HepG2 (cell line): ENCODE results near the gene TTLL4. TPM values are rescaled to one million over a fixed set of nuclear protein-coding genes. Genes with fewer than 3 reads are reported as not detected.
A peak's percentile ranks its signal among the peaks of the same experiment; 100 is the strongest.

Source experiments
- DMTF1 ChIP-seq: sonication (generic); formaldehyde crosslinking; IDR thresholded peaks from 2 replicates; pipeline ENCODE4 v1.4.0; 2020; ENCODE audit warnings: mild to moderate bottlenecking, missing genetic modification reagents
- KAT8 ChIP-seq: IDR thresholded peaks from 2 replicates; pipeline ENCODE4 v1.6.1; 2016; ENCODE audit warnings: missing genetic modification reagents, missing compliant biosample characterization
- NFKB2 ChIP-seq: sonication (generic); formaldehyde crosslinking; IDR thresholded peaks from 2 replicates; pipeline ENCODE4 v1.4.0; 2020; ENCODE audit warnings: missing genetic modification reagents, borderline replicate concordance
- PAX8 ChIP-seq: sonication (generic); formaldehyde crosslinking; IDR thresholded peaks from 2 replicates; pipeline ENCODE4 v1.8.0; 2022; ENCODE audit warnings: mild to moderate bottlenecking, missing genetic modification reagents, borderline replicate concordance
- PHF20 ChIP-seq: sonication (generic); formaldehyde crosslinking; IDR thresholded peaks from 2 replicates; pipeline ENCODE4 v1.5.0; 2020; ENCODE audit warnings: mild to moderate bottlenecking, missing genetic modification reagents
- RFXAP ChIP-seq: sonication (generic); formaldehyde crosslinking; IDR thresholded peaks from 2 replicates; pipeline ENCODE4 v1.4.0; 2020; ENCODE audit warnings: missing genetic modification reagents, borderline replicate concordance
- SALL2 ChIP-seq: sonication (generic); formaldehyde crosslinking; IDR thresholded peaks from 2 replicates; pipeline ENCODE4 v1.8.1; 2023; ENCODE audit warnings: mild to moderate bottlenecking, missing genetic modification reagents, inconsistent platforms
- SOX5 ChIP-seq: IDR thresholded peaks from 2 replicates; pipeline ENCODE4 v1.6.1; 2016; ENCODE audit warnings: borderline replicate concordance
- SPEN ChIP-seq: sonication (generic); formaldehyde crosslinking; IDR thresholded peaks from 2 replicates; pipeline ENCODE4 v1.5.1; 2020; ENCODE audit warnings: low read depth, mild to moderate bottlenecking, missing genetic modification reagents
- ZNF30 ChIP-seq: sonication (generic); formaldehyde crosslinking; IDR thresholded peaks from 2 replicates; pipeline ENCODE4 v1.5.0; 2020; ENCODE audit warnings: mild to moderate bottlenecking, missing genetic modification reagents
- ZNF646 ChIP-seq: sonication (generic); formaldehyde crosslinking; IDR thresholded peaks from 2 replicates; pipeline ENCODE4 v1.9.0; 2021; ENCODE audit warnings: mild to moderate bottlenecking, missing genetic modification reagents
- polyA plus RNA-seq, 8 experiments: library from polyadenylated mRNA; depleted of rRNA in 3 of 8; stranded (reverse) in 7 of 8; unstranded in 1 of 8; fragments of >200 nt; fragmentation: Illumina TruSeq in 4 of 8; extraction: Trizol in 4 of 8; gene quantifications; 2 replicates each; pipeline versions ENCODE4 v1.2.1 to v1.2.3, GENCODE V29; 2011 to 2016; ENCODE audit warnings: low read depth in 4 of 8, missing spikeins in 1 of 8, mixed read lengths in 1 of 8; ENCODE audit not compliant: insufficient read depth in 1 of 8
- total RNA-seq, 5 experiments: library from RNA; depleted of rRNA; stranded (reverse); fragments of >200 nt; fragmentation: Illumina TruSeq; extraction: Trizol; gene quantifications; 2 replicates each; pipeline ENCODE4 v1.2.3, GENCODE V29; 2016; ENCODE audit warnings: low read depth in 1 of 5
- TF ChIP-seq, protein P1 (sequence below): sonication (generic); formaldehyde crosslinking; IDR thresholded peaks from 2 replicates; pipeline ENCODE4 v1.4.0; 2020; ENCODE audit warnings: missing genetic modification reagents, low read depth, mild to moderate bottlenecking, borderline replicate concordance
- TF ChIP-seq, protein P2 (sequence below): sonication (generic); formaldehyde crosslinking; IDR thresholded peaks from 2 replicates; pipeline ENCODE4 v1.5.1; 2020; ENCODE audit warnings: mild to moderate bottlenecking, missing genetic modification reagents, moderate library complexity

Gene TTLL4
- total and polyA plus RNA-seq, 2 of the 13 experiments (the other 11 are each of a cell fraction or from before 2014, with no cell fraction given) = 77.5 to 84.6 TPM

DNA sequence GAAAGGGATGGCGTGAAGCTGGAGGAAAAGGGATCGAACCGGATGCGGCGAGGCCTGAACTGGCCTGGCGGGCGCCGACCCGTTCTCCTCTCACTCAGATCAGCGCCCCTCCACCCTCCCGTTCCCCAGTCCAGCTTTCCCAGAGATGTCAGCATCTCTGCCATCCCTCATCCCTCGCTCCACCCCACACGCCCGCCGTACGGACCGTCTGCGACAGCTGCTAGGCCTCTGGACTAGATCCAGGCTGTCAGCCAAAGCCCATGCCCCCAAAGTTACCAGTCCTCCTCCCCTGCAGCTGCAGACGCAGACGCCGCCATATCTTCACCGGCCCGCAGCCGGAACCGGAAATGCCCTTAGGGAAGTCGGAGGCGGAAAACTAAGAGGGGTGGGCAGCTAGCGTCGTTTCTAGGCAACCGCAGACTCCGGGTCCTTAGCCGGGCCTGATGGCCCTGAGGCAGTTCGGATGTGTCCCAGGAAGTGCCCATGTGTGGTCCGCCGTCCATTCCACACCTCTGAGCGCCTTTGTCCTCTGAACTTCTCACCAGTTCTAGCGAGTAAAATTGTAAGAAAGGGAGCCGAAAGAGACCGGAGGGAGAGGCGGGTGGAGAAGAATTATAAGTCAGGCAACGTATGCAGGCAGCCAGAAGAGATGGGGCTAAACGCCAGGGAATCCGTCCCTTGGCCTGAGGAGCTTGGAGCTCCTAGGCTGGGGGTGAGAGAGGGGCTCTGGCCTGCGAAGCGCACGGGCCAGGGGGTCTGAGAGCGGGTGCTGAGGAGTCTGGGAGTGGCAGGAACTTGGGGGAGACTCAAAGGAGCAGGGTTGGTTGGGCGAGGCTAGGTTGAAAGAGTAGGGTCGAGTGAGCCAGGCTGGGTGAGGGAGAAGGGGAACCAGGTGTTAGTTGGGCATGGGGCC, 38.7 kb upstream of the TTLL4 start, which contains the start of the genes RNF25 and STK36 (continued):
- no peak for TF ChIP-seq ZNF646 (CRISPR knock-in tag)
- peak; percentile 18; the same call in 1 of the 2 replicates for TF ChIP-seq SOX5 (CRISPR knock-in tag)
- TF ChIP-seq, protein P1, sequence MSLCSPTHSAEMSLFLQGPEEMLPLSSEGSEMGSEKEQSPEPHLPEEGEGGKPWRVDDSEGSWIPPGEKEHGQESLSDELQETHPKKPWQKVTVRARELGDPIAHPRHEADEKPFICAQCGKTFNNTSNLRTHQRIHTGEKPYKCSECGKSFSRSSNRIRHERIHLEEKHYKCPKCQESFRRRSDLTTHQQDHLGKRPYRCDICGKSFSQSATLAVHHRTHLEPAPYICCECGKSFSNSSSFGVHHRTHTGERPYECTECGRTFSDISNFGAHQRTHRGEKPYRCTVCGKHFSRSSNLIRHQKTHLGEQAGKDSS (CRISPR knock-in tag) = peak; percentile 66; the same call in 1 of the 2 replicates
- peak; percentile 97 for TF ChIP-seq KAT8 (CRISPR knock-in tag)
- TF ChIP-seq DMTF1 (CRISPR knock-in tag) = no peak
- peak; percentile 95 for TF ChIP-seq PHF20 (CRISPR knock-in tag)
- TF ChIP-seq RFXAP (CRISPR knock-in tag) = peak; percentile 39; the same call in 1 of the 2 replicates
- TF ChIP-seq SPEN (CRISPR knock-in tag) = peak; percentile 60; the same call in 1 of the 2 replicates
- TF ChIP-seq ZNF30 (CRISPR knock-in tag) = no peak
- peak; percentile 84; the same call in 1 of the 2 replicates for TF ChIP-seq NFKB2
- peak; percentile 94; the same call in 1 of the 2 replicates for TF ChIP-seq PAX8
- TF ChIP-seq, protein P2, sequence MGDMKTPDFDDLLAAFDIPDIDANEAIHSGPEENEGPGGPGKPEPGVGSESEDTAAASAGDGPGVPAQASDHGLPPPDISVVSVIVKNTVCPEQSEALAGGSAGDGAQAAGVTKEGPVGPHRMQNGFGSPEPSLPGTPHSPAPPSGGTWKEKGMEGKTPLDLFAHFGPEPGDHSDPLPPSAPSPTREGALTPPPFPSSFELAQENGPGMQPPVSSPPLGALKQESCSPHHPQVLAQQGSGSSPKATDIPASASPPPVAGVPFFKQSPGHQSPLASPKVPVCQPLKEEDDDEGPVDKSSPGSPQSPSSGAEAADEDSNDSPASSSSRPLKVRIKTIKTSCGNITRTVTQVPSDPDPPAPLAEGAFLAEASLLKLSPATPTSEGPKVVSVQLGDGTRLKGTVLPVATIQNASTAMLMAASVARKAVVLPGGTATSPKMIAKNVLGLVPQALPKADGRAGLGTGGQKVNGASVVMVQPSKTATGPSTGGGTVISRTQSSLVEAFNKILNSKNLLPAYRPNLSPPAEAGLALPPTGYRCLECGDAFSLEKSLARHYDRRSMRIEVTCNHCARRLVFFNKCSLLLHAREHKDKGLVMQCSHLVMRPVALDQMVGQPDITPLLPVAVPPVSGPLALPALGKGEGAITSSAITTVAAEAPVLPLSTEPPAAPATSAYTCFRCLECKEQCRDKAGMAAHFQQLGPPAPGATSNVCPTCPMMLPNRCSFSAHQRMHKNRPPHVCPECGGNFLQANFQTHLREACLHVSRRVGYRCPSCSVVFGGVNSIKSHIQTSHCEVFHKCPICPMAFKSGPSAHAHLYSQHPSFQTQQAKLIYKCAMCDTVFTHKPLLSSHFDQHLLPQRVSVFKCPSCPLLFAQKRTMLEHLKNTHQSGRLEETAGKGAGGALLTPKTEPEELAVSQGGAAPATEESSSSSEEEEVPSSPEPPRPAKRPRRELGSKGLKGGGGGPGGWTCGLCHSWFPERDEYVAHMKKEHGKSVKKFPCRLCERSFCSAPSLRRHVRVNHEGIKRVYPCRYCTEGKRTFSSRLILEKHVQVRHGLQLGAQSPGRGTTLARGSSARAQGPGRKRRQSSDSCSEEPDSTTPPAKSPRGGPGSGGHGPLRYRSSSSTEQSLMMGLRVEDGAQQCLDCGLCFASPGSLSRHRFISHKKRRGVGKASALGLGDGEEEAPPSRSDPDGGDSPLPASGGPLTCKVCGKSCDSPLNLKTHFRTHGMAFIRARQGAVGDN = peak; percentile 88
- peak; percentile 92 for TF ChIP-seq SALL2 (CRISPR knock-in tag)
